CD4-positive, alpha-beta T cell treated with Interleukin-6 at 100 ng/mL for 8 hours (primary cell): ENCODE measurements around the gene GNGT2.

Experiments
- DNase-seq: peaks from one replicate; pipeline ENCODE4 v3.0.0-alpha.2; 2020; ENCODE audit warnings: mixed read lengths, low spot score

GNGT2 gene

GRCh38 chr17:49229076-49229804 lies 18.9 kb upstream of the GNGT2 start:
- DNase-seq = no peak

- peak; percentile 77 for DNase-seq
Measured at GRCh38 chr17:49227436-49228261, 17.3 kb upstream of the GNGT2 start.

GRCh38 chr17:49226771-49227435 lies 16.5 kb upstream of the GNGT2 start:
- DNase-seq = no peak

DNA sequence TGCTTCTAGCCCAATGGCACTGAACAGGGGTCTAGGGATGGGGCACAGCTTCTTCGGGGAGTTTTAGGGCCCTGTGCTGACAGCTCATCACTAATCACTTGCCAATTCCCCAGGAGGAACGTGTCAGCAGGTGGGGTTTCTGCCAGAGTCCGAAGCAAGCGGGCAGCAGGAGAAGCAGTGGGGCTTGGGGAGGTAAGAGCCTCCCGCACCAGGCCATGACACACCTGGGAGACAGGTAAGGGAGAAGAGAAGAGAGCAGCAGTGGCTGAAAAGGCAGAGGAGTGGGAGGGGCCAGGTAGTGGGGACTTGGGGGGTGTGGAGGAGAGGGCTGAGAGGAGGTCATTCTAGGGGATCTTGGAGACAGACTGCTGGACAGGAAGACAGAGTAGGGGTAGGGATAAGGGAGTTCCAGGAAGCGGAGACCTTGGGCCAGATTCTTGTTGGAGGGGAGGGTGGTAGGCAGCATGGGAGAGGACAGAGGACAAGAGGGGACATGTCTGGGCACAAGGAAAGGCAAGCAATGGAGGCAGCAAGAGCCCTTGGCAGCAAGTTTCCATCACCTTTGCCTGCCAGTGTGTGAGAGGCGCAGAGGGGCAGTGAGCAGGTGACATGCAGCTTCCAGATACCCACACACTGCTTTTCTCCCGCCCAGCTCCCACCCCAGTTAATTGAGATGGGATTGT lies 15.3 kb upstream of the GNGT2 start:
- no peak for DNase-seq

DNA sequence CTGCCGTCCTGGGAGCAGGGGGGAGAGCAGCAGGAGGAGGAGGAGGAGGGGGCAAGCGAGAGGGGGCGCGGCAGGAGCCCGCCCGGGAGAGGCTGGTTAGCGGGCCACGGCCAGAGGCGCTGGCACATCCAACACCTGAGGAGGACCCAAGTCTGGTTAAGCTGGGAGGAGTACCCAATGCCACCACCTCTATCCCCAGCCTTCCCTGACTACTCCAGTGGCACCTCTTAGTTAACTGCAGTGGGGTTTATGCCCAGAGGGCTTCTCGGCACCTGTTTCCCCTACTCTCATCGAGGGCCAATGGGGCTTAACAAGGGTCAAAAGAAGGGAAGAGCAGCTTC lies 14.6 kb upstream of the GNGT2 start:
- no peak for DNase-seq

- DNase-seq = peak; percentile 47
Measured at GRCh38 chr17:49224198-49224996, 14.0 kb upstream of the GNGT2 start.

DNA sequence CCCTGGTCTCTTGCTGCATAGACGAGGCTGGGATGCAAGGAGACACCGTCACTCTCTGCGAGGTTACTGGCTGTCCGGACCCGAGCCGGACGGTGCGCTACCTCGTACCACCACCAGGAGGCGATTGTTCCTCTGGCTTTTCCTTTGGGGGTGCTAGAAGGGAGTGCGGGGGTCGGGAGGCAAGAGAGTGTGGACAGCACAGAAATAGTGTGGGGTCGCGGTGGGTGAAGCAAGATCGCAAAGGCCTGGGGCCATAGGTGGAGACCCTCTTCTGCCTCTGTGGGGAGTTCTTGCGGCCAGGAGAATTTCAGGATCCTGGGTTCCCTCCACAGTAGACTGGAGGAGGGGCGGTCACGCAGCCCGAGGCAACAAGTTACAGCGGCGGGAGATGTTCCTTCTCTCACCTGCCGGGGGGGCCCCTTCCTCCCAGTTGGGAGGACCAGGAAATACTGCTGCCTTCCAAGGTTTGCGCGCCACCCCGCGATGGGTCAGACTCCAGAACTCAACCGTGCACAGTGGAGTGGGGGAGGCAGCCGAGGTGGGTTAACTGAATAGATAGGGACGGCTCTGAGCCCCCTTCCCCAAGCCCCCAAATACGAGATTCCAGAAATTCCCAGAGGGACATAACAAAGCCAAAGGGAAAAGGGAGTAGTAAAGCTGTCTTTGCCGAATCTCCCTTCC lies 13.3 kb upstream of the GNGT2 start:
- peak; percentile 55 for DNase-seq

DNA sequence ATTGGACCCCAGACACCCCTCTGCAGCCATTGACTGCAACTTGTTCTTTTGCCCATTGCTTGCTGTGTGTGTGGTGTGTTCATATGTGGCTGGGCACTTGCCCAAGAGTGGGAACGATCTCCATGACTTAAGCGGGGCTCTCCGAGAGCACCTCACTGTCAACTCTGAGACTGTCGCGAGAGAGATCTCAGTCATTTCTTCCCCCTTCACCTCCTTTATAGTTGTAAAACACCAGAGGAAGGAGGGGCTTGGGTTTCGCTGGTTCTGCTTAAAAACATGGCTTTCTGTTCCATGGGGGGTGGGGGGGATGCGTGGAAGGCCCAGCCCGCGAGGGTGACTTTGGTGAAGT lies 12.8 kb upstream of the GNGT2 start:
- no peak for DNase-seq

GRCh38 chr17:49219987-49220386 lies 9.6 kb upstream of the GNGT2 start:
- DNase-seq = no peak

DNA sequence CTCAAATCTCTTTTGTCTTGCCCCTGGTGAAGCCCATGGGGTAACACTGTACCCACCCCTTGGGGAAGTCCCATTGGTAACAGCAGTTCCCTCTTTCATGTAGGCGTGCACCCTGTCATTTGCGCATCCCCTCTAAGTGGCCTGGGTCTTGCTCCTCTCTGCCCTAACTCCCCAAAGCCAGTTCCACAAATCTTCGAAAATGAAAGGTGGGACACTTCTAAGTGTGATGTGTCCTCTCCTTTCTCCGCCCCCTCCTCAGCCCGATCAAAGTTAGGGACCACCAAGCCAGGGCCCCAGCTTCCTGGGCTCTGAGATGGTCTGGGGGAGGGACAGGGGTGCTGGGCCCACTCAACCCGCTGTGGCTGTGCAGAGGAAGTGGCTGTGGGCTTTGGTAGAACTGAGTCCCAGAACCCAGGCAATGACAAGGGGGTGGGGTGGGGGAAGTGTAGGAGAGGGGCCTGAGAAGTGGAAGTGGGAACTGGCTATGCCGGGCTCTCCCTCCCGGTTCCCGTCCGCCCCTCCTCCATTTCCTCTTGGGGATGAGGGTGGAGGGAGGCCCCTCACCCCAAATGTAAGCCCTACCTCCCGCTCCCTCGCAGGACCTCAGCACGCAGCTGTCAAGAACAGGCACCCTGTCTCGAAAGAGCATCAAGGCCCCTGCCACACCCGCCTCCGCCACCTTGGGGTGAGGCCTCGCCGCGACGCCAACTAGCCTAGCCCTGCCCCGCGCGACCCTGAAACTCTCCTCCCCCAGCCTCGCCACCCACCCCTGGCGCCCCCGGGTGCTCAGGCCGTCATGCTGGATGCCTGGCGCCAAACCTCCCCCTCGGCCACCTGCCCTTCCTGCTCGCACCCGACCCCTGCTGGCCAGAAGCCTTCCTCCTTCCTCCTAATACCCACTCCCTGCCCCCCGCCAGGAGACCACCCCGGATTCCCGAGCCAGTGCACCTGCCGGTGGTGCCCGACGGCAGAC lies 8.9 kb upstream of the GNGT2 start:
- peak; percentile 46 for DNase-seq

GRCh38 chr17:49217651-49218413 lies 7.5 kb upstream of the GNGT2 start:
- DNase-seq = peak; percentile 82

DNA sequence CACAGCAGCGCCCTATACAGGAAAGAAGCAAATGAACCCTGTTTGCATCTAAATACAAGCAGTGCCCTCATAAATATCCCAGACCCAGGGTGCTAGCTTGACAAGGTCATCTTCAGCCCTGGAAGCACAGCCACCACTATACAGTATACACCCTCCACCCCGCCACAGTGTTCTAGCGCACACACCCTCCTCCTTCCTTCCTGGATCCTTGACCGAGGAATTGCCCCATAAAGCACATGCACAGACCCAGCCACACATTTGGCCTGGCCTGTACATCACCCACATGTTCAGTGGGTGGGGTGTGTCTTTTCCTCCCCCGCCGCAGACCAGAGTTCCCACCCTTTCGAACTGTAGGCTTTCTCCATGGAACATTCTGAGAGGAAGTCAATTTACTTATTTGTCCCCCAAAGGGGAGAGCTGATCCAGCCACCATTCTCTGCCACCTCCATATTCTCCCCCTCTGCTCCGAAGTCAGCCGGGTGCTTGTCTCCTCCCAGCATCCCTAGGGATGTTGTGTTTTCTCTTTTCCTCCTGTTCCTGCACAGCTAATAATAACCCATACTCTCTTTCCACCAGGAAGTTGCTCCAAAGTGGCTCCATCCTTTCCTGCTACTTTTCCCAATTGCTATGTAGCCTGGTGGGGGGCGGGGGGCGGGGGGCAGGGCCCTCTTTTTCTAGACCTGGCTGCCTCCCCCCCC lies 6.7 kb upstream of the GNGT2 start:
- no peak for DNase-seq

DNA sequence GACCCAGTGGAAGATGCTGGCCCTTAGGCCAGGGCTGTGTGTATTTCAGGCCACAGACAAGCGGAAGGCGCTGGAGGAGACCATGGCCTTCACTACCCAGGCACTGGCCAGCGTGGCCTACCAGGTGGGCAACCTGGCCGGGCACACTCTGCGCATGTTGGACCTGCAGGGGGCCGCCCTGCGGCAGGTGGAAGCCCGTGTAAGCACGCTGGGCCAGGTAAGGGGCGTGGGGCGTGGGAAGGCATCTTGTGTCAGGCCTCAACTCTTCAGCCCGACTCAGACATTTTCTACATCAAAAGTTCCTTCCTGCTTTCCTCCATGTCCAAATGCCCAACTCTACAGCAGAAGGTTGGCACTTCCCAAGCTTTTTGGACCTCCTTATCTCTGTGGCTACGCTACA lies 6.1 kb upstream of the GNGT2 start:
- no peak for DNase-seq

GRCh38 chr17:49214676-49215360 lies 4.4 kb upstream of the GNGT2 start:
- no peak for DNase-seq

- DNase-seq = no peak
Measured at GRCh38 chr17:49213847-49214246, 3.5 kb upstream of the GNGT2 start.

GRCh38 chr17:49213399-49213798 lies 3.0 kb upstream of the GNGT2 start:
- no peak for DNase-seq

GRCh38 chr17:49209061-49209571 lies 1.3 kb downstream of the GNGT2 start:
- DNase-seq = no peak

GRCh38 chr17:49204516-49204915 lies 5.9 kb downstream of the GNGT2 start:
- DNase-seq = no peak
